Hematopoietic multipotent progenitor cell treated with erythropoietin and hydrocortisone succinate and interleukin-3 and kit ligand, for 8 days (in vitro differentiated cells): ENCODE measurements around the gene CCL14.
"Not testable (repeated sequence)": the region's sequence is repeated elsewhere in the genome, so short reads cannot be mapped to it uniquely, and the experiment has no call there.

ENCODE experiments used
- DNase-seq: peaks from one replicate; pipeline ENCODE4 v3.0.0-alpha.2; 2015

Gene CCL14

GRCh38 chr17:35986643-35987042, at the start of gene CCL14:
CCL14 (minus strand) TSS chr17:35986729; CDS start chr17:35986649, 80 bp downstream.
- no peak for DNase-seq

GRCh38 chr17:36036235-36036634, 49.7 kb upstream of the CCL14 start:
- peak; percentile 35 for DNase-seq

- DNase-seq, result peak; percentile 87
These were observed 47.6 kb upstream of the CCL14 start for GRCh38 chr17:36034127-36034526.

- DNase-seq, result no peak
These were observed 44.4 kb upstream of the CCL14 start for GRCh38 chr17:36030956-36031355.

GRCh38 chr17:36027761-36028160, 41.2 kb upstream of the CCL14 start:
- no peak for DNase-seq

GRCh38 chr17:36024106-36024869, 37.8 kb upstream of the CCL14 start:
- no peak for DNase-seq

- no peak for DNase-seq
These were observed 32.9 kb upstream of the CCL14 start for GRCh38 chr17:36019423-36019822.

- peak; percentile 29 for DNase-seq
These were observed 31.3 kb upstream of the CCL14 start, which contains the start of gene CCL23 for GRCh38 chr17:36017799-36018198. CCL23 (minus strand) TSS chr17:36017972; CDS start chr17:36017897, 75 bp downstream.

GRCh38 chr17:36016555-36016954, 30.0 kb upstream of the CCL14 start:
- DNase-seq, result no peak

GRCh38 chr17:36015895-36016294, 29.4 kb upstream of the CCL14 start:
- not testable (repeated sequence) for DNase-seq

GRCh38 chr17:36014946-36015345, 28.4 kb upstream of the CCL14 start:
- no peak for DNase-seq

GRCh38 chr17:36011201-36011600, 24.7 kb upstream of the CCL14 start:
- DNase-seq, result peak; percentile 90

- peak; percentile 18 for DNase-seq
These were observed 22.6 kb upstream of the CCL14 start for GRCh38 chr17:36008998-36009665.

- DNase-seq, result no peak
These were observed 18.1 kb upstream of the CCL14 start for GRCh38 chr17:36004594-36005108.

- no peak for DNase-seq
These were observed 16.1 kb upstream of the CCL14 start for GRCh38 chr17:36002631-36003030.

GRCh38 chr17:36001862-36002603, 15.5 kb upstream of the CCL14 start:
- DNase-seq, result no peak

GRCh38 chr17:36001110-36001771, 14.7 kb upstream of the CCL14 start, which contains the start of gene CCL15:
CCL15 (minus strand) TSS chr17:36001553; CDS start chr17:36001492, 61 bp downstream.
- DNase-seq, result no peak

- no peak for DNase-seq
These were observed 14.2 kb upstream of the CCL14 start for GRCh38 chr17:36000732-36001109.

- no peak for DNase-seq
These were observed 12.2 kb upstream of the CCL14 start for GRCh38 chr17:35998756-35999155.

- no peak for DNase-seq
These were observed 11.6 kb upstream of the CCL14 start for GRCh38 chr17:35998018-35998545.

GRCh38 chr17:35995346-35995745, 8.8 kb upstream of the CCL14 start:
- DNase-seq, result not testable (repeated sequence)

GRCh38 chr17:35991075-35991474, 4.5 kb upstream of the CCL14 start:
- DNase-seq, result no peak
